ENCODE results near the gene SCN9A.

The SCN9A gene

GRCh38 chr2:166171216-166171615 lies 204.5 kb downstream of the SCN9A start:
- no peaks in the 10 kb centered on the region for H3K27me3 ChIP-seq (ENCODE audit: insufficient read depth, low read length)
- no peak overlapping the region for H3K27ac ChIP-seq (ENCODE audit: low read depth, low read length)
- no peaks in the 10 kb centered on the region for H3K9me3 ChIP-seq (ENCODE audit: insufficient read depth, low read depth, low read length)
- H3K9ac ChIP-seq (ENCODE audit: low read depth, low read length), result no peak overlapping the region
- H3K4me3 ChIP-seq (ENCODE audit: low read length), result no peak overlapping the region
- no peaks in the 10 kb centered on the region for H3K36me3 ChIP-seq (ENCODE audit: insufficient read depth, low read length)
- 89% methylated on average over 3 of the region's 3 CpGs for WGBS
- H3K4me1 ChIP-seq (ENCODE audit: insufficient read depth, low read length), result 0 out of 2 replicates have a peak, but pooled peaks cover 3% of the 10 kb centered on the region

- Histone ChIP-seq H3K9me3 (ENCODE audit: insufficient read depth, low read depth, low read length) (no peaks in the 10 kb centered on the region), H3K36me3 (ENCODE audit: insufficient read depth, low read length) (no peaks in the 10 kb centered on the region), H3K4me3 (ENCODE audit: low read length) (no peak overlapping the region), H3K27ac (ENCODE audit: low read depth, low read length) (no peak overlapping the region), H3K9ac (ENCODE audit: low read depth, low read length) (no peak overlapping the region), H3K4me1 (ENCODE audit: insufficient read depth, low read length) (0 out of 2 replicates have a peak, but pooled peaks cover 3% of the 10 kb centered on the region), H3K27me3 (ENCODE audit: insufficient read depth, low read length) (no peaks in the 10 kb centered on the region)
- 93% methylated on average over 1 of the region's 2 CpGs for WGBS
Observed at GRCh38 chr2:166170356-166170755, 205.4 kb downstream of the SCN9A start.

- Histone ChIP-seq H3K4me1 (ENCODE audit: insufficient read depth, low read length) (0 out of 2 replicates have a peak, but pooled peaks cover 3% of the 10 kb centered on the region), H3K4me3 (ENCODE audit: low read length) (no peak overlapping the region), H3K36me3 (ENCODE audit: insufficient read depth, low read length) (no peaks in the 10 kb centered on the region), H3K9ac (ENCODE audit: low read depth, low read length) (no peak overlapping the region), H3K27ac (ENCODE audit: low read depth, low read length) (no peak overlapping the region), H3K9me3 (ENCODE audit: insufficient read depth, low read depth, low read length) (no peaks in the 10 kb centered on the region), H3K27me3 (ENCODE audit: insufficient read depth, low read length) (no peaks in the 10 kb centered on the region)
- WGBS, result 68% methylated on average over 1 of the region's 2 CpGs
Observed at GRCh38 chr2:166167449-166167848, 208.3 kb downstream of the SCN9A start.

GRCh38 chr2:166163775-166164174 lies 212.0 kb downstream of the SCN9A start:
- Histone ChIP-seq H3K4me1 (ENCODE audit: insufficient read depth, low read length) (no peaks in the 10 kb centered on the region), H3K4me3 (ENCODE audit: low read length) (no peak overlapping the region), H3K36me3 (ENCODE audit: insufficient read depth, low read length) (no peaks in the 10 kb centered on the region), H3K27ac (ENCODE audit: low read depth, low read length) (no peak overlapping the region), H3K27me3 (ENCODE audit: insufficient read depth, low read length) (no peaks in the 10 kb centered on the region), H3K9ac (ENCODE audit: low read depth, low read length) (no peak overlapping the region), H3K9me3 (ENCODE audit: insufficient read depth, low read depth, low read length) (no peaks in the 10 kb centered on the region)
- 90% methylated on average over 2 of the region's 2 CpGs for WGBS

GRCh38 chr2:166158546-166158945 lies 217.2 kb downstream of the SCN9A start:
- H3K9ac ChIP-seq (ENCODE audit: low read depth, low read length), result no peak overlapping the region
- H3K27ac ChIP-seq (ENCODE audit: low read depth, low read length), result no peak overlapping the region
- H3K4me3 ChIP-seq (ENCODE audit: low read length), result no peak overlapping the region
- WGBS, result 96% methylated on average over 2 of the region's 2 CpGs
- H3K27me3 ChIP-seq (ENCODE audit: insufficient read depth, low read length), result no peaks in the 10 kb centered on the region
- no peaks in the 10 kb centered on the region for H3K4me1 ChIP-seq (ENCODE audit: insufficient read depth, low read length)
- no peaks in the 10 kb centered on the region for H3K36me3 ChIP-seq (ENCODE audit: insufficient read depth, low read length)
- no peaks in the 10 kb centered on the region for H3K9me3 ChIP-seq (ENCODE audit: insufficient read depth, low read depth, low read length)

- no peak overlapping the region for H3K27ac ChIP-seq (ENCODE audit: low read depth, low read length)
- H3K36me3 ChIP-seq (ENCODE audit: insufficient read depth, low read length), result no peaks in the 10 kb centered on the region
- H3K4me1 ChIP-seq (ENCODE audit: insufficient read depth, low read length), result no peaks in the 10 kb centered on the region
- no peaks in the 10 kb centered on the region for H3K27me3 ChIP-seq (ENCODE audit: insufficient read depth, low read length)
- H3K9ac ChIP-seq (ENCODE audit: low read depth, low read length), result no peak overlapping the region
- H3K9me3 ChIP-seq (ENCODE audit: insufficient read depth, low read depth, low read length), result no peaks in the 10 kb centered on the region
- WGBS, result 92% methylated on average over 1 of the region's 2 CpGs
- H3K4me3 ChIP-seq (ENCODE audit: low read length), result no peak overlapping the region
Observed at GRCh38 chr2:166157578-166157977, 218.2 kb downstream of the SCN9A start.

- no peaks in the 10 kb centered on the region for H3K27me3 ChIP-seq (ENCODE audit: insufficient read depth, low read length)
- no peaks in the 10 kb centered on the region for H3K36me3 ChIP-seq (ENCODE audit: insufficient read depth, low read length)
- H3K9ac ChIP-seq (ENCODE audit: low read depth, low read length), result no peak overlapping the region
- no peaks in the 10 kb centered on the region for H3K4me1 ChIP-seq (ENCODE audit: insufficient read depth, low read length)
- 100% methylated on average over 2 of the region's 3 CpGs for WGBS
- H3K4me3 ChIP-seq (ENCODE audit: low read length), result no peak overlapping the region
- no peaks in the 10 kb centered on the region for H3K9me3 ChIP-seq (ENCODE audit: insufficient read depth, low read depth, low read length)
- no peak overlapping the region for H3K27ac ChIP-seq (ENCODE audit: low read depth, low read length)
Observed at GRCh38 chr2:166156985-166157490, 218.7 kb downstream of the SCN9A start.

- H3K27ac ChIP-seq (ENCODE audit: low read depth, low read length), result no peak overlapping the region
- H3K9me3 ChIP-seq (ENCODE audit: insufficient read depth, low read depth, low read length), result no peaks in the 10 kb centered on the region
- no peak overlapping the region for H3K4me3 ChIP-seq (ENCODE audit: low read length)
- H3K27me3 ChIP-seq (ENCODE audit: insufficient read depth, low read length), result no peaks in the 10 kb centered on the region
- H3K4me1 ChIP-seq (ENCODE audit: insufficient read depth, low read length), result no peaks in the 10 kb centered on the region
- no peak overlapping the region for H3K9ac ChIP-seq (ENCODE audit: low read depth, low read length)
- WGBS, result 93% methylated on average over 2 of the region's 2 CpGs
- H3K36me3 ChIP-seq (ENCODE audit: insufficient read depth, low read length), result no peaks in the 10 kb centered on the region
Observed at GRCh38 chr2:166155589-166155988, 220.2 kb downstream of the SCN9A start.

GRCh38 chr2:166154685-166155338 lies 220.9 kb downstream of the SCN9A start:
- Histone ChIP-seq H3K4me3 (ENCODE audit: low read length) (no peak overlapping the region), H3K4me1 (ENCODE audit: insufficient read depth, low read length) (no peaks in the 10 kb centered on the region), H3K9me3 (ENCODE audit: insufficient read depth, low read depth, low read length) (no peaks in the 10 kb centered on the region), H3K9ac (ENCODE audit: low read depth, low read length) (no peak overlapping the region), H3K27me3 (ENCODE audit: insufficient read depth, low read length) (no peaks in the 10 kb centered on the region), H3K36me3 (ENCODE audit: insufficient read depth, low read length) (no peaks in the 10 kb centered on the region), H3K27ac (ENCODE audit: low read depth, low read length) (no peak overlapping the region)
- 45% methylated on average over 3 of the region's 3 CpGs for whole genome bisulfite sequencing

- no peak overlapping the region for H3K27ac ChIP-seq (ENCODE audit: low read depth, low read length)
- H3K4me3 ChIP-seq (ENCODE audit: low read length), result no peak overlapping the region
- H3K36me3 ChIP-seq (ENCODE audit: insufficient read depth, low read length), result no peaks in the 10 kb centered on the region
- no peaks in the 10 kb centered on the region for H3K27me3 ChIP-seq (ENCODE audit: insufficient read depth, low read length)
- peaks cover 4% of the 10 kb centered on the region; the same call in 1 of the 2 replicates for H3K4me1 ChIP-seq (ENCODE audit: insufficient read depth, low read length)
- no peaks in the 10 kb centered on the region for H3K9me3 ChIP-seq (ENCODE audit: insufficient read depth, low read depth, low read length)
- H3K9ac ChIP-seq (ENCODE audit: low read depth, low read length), result no peak overlapping the region
Observed at GRCh38 chr2:166152064-166152463, 223.7 kb downstream of the SCN9A start.

GRCh38 chr2:166148500-166149400 lies 227.0 kb downstream of the SCN9A start:
- Histone ChIP-seq H3K9ac (ENCODE audit: low read depth, low read length) (no peak overlapping the region), H3K27me3 (ENCODE audit: insufficient read depth, low read length) (no peaks in the 10 kb centered on the region), H3K4me3 (ENCODE audit: low read length) (no peak overlapping the region), H3K9me3 (ENCODE audit: insufficient read depth, low read depth, low read length) (no peaks in the 10 kb centered on the region), H3K27ac (ENCODE audit: low read depth, low read length) (no peak overlapping the region), H3K4me1 (ENCODE audit: insufficient read depth, low read length) (peaks cover 4% of the 10 kb centered on the region; the same call in 1 of the 2 replicates), H3K36me3 (ENCODE audit: insufficient read depth, low read length) (no peaks in the 10 kb centered on the region)
- 77% methylated on average over 7 of the region's 7 CpGs for WGBS
